ENCODE measurements around the gene SPC24. TPM values are rescaled to one million over a fixed set of nuclear protein-coding genes. Genes with fewer than 3 reads are reported as not detected.

SPC24 gene
- 2.8 and 110 TPM in 2 replicates for total RNA-seq

GRCh38 chr19:11155373-11156120 lies at the start of gene SPC24:
Gene SPC24 (minus strand): TSS chr19:11155782. CDS start chr19:11155776, 6 bp downstream.

GRCh38 chr19:11197291-11198174 lies 42.0 kb upstream of the SPC24 start, which contains the start of gene KANK2:
Gene KANK2 (minus strand): TSS chr19:11197545. CDS start chr19:11194511, 3,034 bp downstream.

Other genes starting within 250 kb of the SPC24 start
- 131 and 175 TPM in 2 replicates for gene YIPF2, start 227.1 kb downstream of the SPC24 start, total RNA-seq
- gene TIMM29, start 227.0 kb downstream of the SPC24 start, total RNA-seq: 24.9 and 41.7 TPM in 2 replicates
- gene SMARCA4, start 194.8 kb downstream of the SPC24 start, total RNA-seq: 83.6 and 143 TPM in 2 replicates
- 293 and 584 TPM in 2 replicates for gene LDLR, start 66.3 kb downstream of the SPC24 start, total RNA-seq
- gene KANK2, start 41.8 kb upstream of the SPC24 start, total RNA-seq: 331 and 441 TPM in 2 replicates
- not detected in 2 replicates for gene ANGPTL8, start 83.8 kb upstream of the SPC24 start, total RNA-seq
- gene DOCK6, start 106.7 kb upstream of the SPC24 start, total RNA-seq: 14.0 and 30.8 TPM in 2 replicates
- gene TSPAN16, start 140.4 kb upstream of the SPC24 start, total RNA-seq: not detected in 2 replicates
- gene RAB3D, start 183.9 kb upstream of the SPC24 start, total RNA-seq: 8.6 and 26.9 TPM in 2 replicates
- 54.3 and 189 TPM in 2 replicates for gene TMEM205, start 190.5 kb upstream of the SPC24 start, total RNA-seq
- gene CCDC159, start 190.7 kb upstream of the SPC24 start, total RNA-seq: 4.7 and 12.5 TPM in 2 replicates
- 17.8 and 21.7 TPM in 2 replicates for gene PLPPR2, start 199.7 kb upstream of the SPC24 start, total RNA-seq
- 0.72 and 1.1 TPM in 2 replicates for gene SWSAP1, start 218.9 kb upstream of the SPC24 start, total RNA-seq
- gene EPOR, start 228.5 kb upstream of the SPC24 start, total RNA-seq: 5.9 and 19.5 TPM in 2 replicates

All from placental pericyte (primary cell).